Glutamatergic neuron (in vitro differentiated cells): ENCODE data around the gene WDR70. TPM values are rescaled to one million over a fixed set of nuclear protein-coding genes. Genes with fewer than 3 reads are reported as not detected.
"Not testable (repeated sequence)": the region's sequence is repeated elsewhere in the genome, so short reads cannot be mapped to it uniquely, and the experiment has no call there.

Source experiments
- DNase-seq: peaks from one replicate; pipeline ENCODE4 v3.0.0; 2022
- H3K27ac Mint-ChIP-seq: one replicate; pipeline ENCODE4 v1.8.0; 2020; ENCODE audit warnings: mild to moderate bottlenecking, mixed read lengths, inconsistent platforms; ENCODE audit not compliant: unreplicated experiment
- H3K27me3 Mint-ChIP-seq: one replicate; pipeline ENCODE4 v1.8.0; 2020; ENCODE audit warnings: mild to moderate bottlenecking, moderate library complexity, mixed read lengths, inconsistent platforms; ENCODE audit not compliant: unreplicated experiment
- H3K36me3 Mint-ChIP-seq: one replicate; pipeline ENCODE4 v1.8.0; 2020; ENCODE audit warnings: mild to moderate bottlenecking, mixed read lengths, inconsistent platforms; ENCODE audit not compliant: unreplicated experiment
- H3K4me1 Mint-ChIP-seq: one replicate; pipeline ENCODE4 v1.8.0; 2020; ENCODE audit warnings: mild to moderate bottlenecking, low read depth, mixed read lengths, inconsistent platforms; ENCODE audit not compliant: unreplicated experiment
- H3K4me3 Mint-ChIP-seq: one replicate; pipeline ENCODE4 v1.8.0; 2020; ENCODE audit warnings: mild to moderate bottlenecking, mixed read lengths, inconsistent platforms; ENCODE audit not compliant: unreplicated experiment
- H3K9me3 Mint-ChIP-seq: one replicate; pipeline ENCODE4 v1.8.0; 2020; ENCODE audit warnings: mild to moderate bottlenecking, moderate library complexity, mixed read lengths, inconsistent platforms; ENCODE audit not compliant: unreplicated experiment
- total RNA-seq: library from RNA; stranded (reverse); fragmentation: NEBNext Ultra II Directional; extraction: Animal tissue kit (Norgen Biotek cat#: 25700); gene quantifications from one replicate; pipeline ENCODE4 v1.2.1, GENCODE V29; 2021; ENCODE audit not compliant: unreplicated experiment
- TF ChIP-seq, protein P1 (sequence below): fragments of 200-600 bp; sonication (generic); IDR thresholded peaks from one replicate; pipeline ENCODE4 v1.5.0; 2021; ENCODE audit not compliant: partially characterized antibody, unreplicated experiment

WDR70 gene
- total RNA-seq, 1 donor from 2014 or later = 38.1 TPM

DNA sequence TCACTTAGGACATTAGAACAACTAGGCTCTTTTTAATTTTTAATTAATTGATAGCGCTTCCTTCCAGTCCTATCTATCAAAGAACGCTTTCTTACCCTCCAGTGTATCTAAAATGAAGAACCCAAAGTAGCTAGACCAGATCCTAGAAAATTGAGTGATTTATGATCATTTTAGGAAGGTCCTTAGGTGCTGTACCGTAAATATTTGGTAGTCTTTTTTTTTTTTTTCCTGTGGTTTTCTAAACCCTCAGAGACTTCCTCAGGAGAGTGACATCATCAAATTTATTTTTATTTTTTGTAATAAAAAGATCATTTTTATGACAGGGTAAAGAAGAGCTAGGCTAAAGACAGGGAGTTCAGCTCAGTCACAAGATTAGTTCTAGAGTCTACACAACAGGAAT lies 197.4 kb downstream of the WDR70 start:
- H3K4me3 Mint-ChIP-seq = no peak overlapping the region
- no peaks in the 10 kb centered on the region for H3K4me1 Mint-ChIP-seq

DNA sequence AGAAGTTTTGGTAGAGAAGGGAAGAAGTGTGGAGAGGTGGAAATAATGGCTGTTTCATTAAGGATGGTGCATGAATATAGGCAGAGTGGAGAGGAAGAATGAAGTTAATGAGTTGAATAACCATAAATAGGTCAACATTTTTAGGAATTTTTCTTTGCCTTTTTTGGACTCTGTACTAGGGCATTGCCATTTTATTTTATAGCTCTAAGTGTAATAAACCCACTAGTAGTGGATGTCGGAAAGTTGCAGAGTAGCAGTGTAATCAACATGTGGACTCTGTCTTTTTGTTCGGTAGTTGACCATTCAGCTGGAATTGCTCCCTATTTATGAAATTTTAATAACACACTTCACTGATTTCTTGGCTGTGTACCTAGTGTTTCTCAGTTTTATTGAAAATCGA lies 199.1 kb downstream of the WDR70 start:
- Mint-ChIP-seq H3K27ac (no peak overlapping the region), H3K4me3 (no peak overlapping the region), H3K27me3 (no peaks in the 10 kb centered on the region), H3K36me3 (no peaks in the 10 kb centered on the region), H3K4me1 (no peaks in the 10 kb centered on the region), H3K9me3 (no peaks in the 10 kb centered on the region)
- TF ChIP-seq, protein P1, sequence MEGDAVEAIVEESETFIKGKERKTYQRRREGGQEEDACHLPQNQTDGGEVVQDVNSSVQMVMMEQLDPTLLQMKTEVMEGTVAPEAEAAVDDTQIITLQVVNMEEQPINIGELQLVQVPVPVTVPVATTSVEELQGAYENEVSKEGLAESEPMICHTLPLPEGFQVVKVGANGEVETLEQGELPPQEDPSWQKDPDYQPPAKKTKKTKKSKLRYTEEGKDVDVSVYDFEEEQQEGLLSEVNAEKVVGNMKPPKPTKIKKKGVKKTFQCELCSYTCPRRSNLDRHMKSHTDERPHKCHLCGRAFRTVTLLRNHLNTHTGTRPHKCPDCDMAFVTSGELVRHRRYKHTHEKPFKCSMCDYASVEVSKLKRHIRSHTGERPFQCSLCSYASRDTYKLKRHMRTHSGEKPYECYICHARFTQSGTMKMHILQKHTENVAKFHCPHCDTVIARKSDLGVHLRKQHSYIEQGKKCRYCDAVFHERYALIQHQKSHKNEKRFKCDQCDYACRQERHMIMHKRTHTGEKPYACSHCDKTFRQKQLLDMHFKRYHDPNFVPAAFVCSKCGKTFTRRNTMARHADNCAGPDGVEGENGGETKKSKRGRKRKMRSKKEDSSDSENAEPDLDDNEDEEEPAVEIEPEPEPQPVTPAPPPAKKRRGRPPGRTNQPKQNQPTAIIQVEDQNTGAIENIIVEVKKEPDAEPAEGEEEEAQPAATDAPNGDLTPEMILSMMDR = no peak
- no peak for DNase-seq

More for the DNA sequence above, 197.4 kb downstream of the WDR70 start:
- no peaks in the 10 kb centered on the region for H3K27me3 Mint-ChIP-seq
- H3K27ac Mint-ChIP-seq = no peak overlapping the region
- no peak for DNase-seq
- no peaks in the 10 kb centered on the region for H3K36me3 Mint-ChIP-seq
- no peaks in the 10 kb centered on the region for H3K9me3 Mint-ChIP-seq
- TF ChIP-seq, protein P1 = no peak

DNA sequence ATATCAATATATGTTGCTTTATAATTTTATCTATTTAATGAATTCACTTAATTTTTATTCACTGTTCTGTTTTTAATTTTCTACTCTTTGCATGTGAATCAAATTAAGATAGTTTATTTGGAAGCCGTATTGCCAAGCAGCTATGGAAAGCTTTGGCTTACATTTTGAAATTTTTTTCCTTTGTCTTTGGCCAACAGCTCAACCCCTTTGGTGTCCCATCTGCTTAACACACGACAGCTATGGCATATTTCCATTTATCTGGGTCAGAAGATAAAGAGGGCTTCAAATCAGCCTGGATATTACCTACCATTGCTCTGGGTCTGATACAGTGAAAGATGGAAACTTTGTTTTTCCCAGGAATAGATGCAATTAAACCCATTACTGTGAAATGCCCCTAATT lies 201.0 kb downstream of the WDR70 start:
- DNase-seq = no peak
- Mint-ChIP-seq H3K36me3 (no peaks in the 10 kb centered on the region), H3K27ac (no peak overlapping the region), H3K9me3 (no peaks in the 10 kb centered on the region), H3K4me3 (no peak overlapping the region), H3K4me1 (no peaks in the 10 kb centered on the region), H3K27me3 (no peaks in the 10 kb centered on the region)
- TF ChIP-seq, protein P1 = no peak

DNA sequence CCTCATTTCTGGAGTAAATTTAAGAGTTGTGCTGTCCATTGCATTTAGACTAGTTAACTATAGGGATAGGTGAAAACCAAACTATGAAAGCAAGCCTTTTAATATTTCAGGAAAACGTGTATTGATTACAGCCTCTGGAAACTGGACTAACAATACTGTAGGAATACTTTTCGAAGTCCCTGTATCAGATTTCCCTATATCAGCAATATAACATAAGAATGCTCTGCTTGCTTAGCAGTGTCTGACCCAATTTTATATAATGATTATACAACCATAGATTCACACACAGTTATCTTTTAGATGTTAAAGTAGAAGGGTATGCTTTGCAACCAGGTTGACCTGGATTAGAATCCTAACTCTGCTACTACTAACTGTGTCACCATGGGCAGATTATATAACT lies 203.1 kb downstream of the WDR70 start:
- no peak for DNase-seq
- no peaks in the 10 kb centered on the region for H3K4me1 Mint-ChIP-seq

DNA sequence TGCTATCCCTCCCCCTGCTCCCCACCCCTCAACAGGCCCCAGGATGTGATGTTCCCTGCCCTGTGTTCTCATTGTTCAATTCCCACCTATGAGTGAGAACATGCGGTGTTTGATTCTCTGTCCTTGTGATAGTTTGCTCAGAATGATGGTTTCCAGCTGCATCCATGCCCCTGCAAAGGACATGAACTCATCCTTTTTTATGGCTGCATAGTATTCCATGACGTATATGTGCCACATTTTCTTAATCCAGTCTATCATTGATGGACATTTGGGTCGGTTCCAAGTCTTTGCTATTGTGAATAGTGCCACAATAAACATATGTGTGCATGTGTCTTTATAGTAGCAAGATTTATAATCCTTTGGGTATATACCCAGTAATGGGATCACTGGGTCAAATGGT lies 214.2 kb downstream of the WDR70 start:
- DNase-seq, H3K4me1 Mint-ChIP-seq, H3K36me3 Mint-ChIP-seq, H3K9me3 Mint-ChIP-seq, H3K27me3 Mint-ChIP-seq, H3K27ac Mint-ChIP-seq, H3K4me3 Mint-ChIP-seq: not testable (repeated sequence)

More for the DNA sequence above, 203.1 kb downstream of the WDR70 start:
- Mint-ChIP-seq H3K4me3 (no peak overlapping the region), H3K9me3 (no peaks in the 10 kb centered on the region), H3K36me3 (no peaks in the 10 kb centered on the region), H3K27ac (no peak overlapping the region), H3K27me3 (no peaks in the 10 kb centered on the region)
- TF ChIP-seq, protein P1 = no peak

DNA sequence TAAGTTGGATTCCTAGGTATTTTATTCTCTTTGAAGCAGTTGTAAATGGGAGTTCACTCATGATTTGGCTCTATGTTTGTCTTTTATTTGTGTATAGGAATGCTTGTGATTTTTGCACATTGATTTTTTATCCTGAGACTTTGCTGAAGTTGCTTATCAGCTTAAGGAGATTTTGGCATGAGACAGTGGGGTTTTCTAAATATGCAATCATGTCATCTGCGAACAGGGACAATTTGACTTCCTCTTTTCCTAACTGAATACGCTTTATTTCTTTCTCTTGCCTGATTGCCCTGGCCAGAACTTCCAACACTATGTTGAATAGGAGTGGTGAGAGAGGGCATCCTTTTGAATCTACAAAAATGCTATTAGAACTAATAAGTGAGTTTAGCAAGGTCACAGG lies 215.7 kb downstream of the WDR70 start:
- not testable (repeated sequence) for H3K27me3 Mint-ChIP-seq, H3K9me3 Mint-ChIP-seq, H3K4me1 Mint-ChIP-seq, H3K36me3 Mint-ChIP-seq, DNase-seq, H3K4me3 Mint-ChIP-seq, H3K27ac Mint-ChIP-seq
